HG03342 (cell line): ENCODE data around the gene CDS2.
"Not testable (repeated sequence)": the region's sequence is repeated elsewhere in the genome, so short reads cannot be mapped to it uniquely, and the experiment has no call there.

Experiments used
- ATAC-seq: cut with Tn5 transposase; IDR thresholded peaks from one replicate; pipeline ENCODE4 v1.9.1; 2021; ENCODE audit warnings: mild to moderate bottlenecking, moderate library complexity; ENCODE audit not compliant: unreplicated experiment

CDS2 gene

DNA sequence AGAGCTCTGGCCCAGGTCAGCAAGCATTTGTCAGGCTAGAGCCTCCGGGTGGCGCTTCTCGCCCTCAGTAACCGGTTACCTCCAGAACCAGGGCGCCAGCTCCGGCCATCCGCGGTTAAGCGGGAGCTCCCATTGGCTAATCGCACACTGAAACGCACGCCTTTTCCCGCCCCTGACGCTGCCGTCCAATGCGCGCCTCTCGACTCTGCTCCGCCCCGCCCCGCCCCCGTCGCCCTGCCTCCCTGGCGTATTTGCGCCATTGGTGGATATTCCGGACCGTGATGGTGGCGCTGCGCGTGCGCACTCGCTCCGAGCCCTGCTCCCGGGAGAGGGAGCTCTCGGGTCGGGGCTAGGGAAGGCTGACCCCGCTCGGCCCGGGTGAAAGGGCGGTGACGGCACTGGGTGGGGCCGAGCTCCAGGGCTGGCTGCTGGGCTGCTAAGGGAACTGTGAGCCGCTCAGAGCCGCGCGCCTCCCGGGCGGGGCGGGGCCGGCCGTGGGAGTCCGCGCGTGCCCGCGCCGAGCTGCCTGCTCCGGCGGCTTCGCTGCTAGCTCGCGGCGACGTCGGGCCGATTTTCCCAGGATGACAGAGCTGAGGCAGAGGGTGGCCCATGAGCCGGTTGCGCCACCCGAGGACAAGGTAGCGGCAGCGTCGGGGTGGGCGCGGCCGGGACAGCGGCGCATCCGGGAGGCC lies at the start of gene CDS2:
CDS2 (plus strand) TSS at position 497 of the 692 bp plus-strand sequence; CDS start at position 582, 85 bp downstream.
- peak; percentile 89 for ATAC-seq

DNA sequence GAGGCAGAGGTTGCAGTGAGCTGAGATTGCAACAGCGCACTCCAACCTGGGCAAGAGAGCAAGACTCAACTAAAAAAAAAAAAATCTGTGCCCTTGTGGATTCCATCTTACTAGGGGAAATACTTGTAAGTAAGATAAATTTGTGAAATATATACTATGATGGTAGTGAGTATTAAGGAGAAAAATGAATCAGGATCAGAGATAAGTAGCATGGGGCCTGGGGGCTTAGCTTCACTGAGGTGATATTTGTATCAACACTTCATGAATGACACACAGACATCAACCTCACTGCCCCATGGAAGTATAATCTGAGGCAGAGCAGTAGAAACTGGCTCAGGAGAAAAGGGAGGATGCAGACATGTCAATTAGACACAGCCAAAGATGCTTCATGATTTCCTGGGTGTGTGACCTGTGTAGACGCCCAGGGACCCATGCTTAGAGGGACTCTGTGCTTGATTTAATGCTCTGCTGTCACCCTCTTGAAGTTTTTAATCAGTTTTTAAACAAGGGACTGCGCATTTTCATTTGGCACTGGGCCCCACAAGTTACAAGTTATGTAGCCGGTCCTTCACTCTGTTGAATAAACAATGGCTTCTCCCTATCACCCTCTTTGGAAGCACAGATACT lies 48.9 kb upstream of the CDS2 start:
- no peak for ATAC-seq

DNA sequence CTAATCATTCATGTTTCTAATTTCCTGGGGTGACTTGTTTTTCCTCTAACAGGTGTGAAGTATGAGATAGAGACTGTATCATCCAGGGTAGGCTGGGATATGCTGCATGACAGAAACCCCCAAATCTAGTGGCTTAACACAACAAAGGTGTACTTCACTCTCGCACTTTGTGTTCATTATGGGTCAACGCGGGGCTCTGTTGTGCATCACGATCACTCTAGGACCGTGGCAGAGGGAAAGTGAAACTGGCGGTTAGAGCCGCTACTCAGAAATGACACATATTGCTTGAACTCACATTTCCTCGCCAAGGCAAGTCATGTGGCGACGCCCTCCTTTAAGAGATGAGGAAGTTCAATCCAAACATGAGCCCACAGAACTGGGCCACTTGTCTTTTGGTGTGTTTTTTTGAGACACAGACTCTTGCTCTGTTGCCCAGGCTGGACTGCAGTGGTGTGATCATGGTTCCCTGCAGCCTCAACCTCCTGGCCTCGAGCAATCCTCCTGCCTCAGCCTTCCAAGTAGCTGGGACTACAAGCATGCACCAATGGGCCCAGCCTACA lies 48.3 kb upstream of the CDS2 start:
- peak; percentile 96 for ATAC-seq

DNA sequence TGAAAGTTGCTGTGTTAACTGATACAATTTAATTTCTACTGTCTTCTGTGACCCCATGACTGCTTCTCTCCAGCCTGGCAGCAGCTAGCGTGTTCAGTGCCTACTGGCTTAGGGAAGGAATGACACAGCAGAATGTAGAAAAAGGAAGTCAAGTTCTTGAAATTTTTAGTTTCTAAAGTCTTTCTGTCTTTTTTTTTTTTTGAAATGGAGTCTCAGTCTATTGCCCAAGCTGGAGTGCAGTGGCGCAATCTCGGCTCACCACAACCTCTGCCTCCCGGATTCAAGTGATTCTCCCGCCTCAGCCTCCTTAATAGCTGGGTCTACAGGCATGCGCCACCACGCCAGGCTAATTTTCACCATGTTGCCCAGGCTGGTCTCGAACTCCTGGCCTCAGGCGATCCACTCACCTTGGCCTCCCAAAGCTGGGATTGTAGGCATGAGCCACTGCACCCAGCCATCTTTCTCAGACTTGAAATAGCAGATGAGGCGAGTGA lies 46.4 kb upstream of the CDS2 start:
- ATAC-seq: peak; percentile 34

DNA sequence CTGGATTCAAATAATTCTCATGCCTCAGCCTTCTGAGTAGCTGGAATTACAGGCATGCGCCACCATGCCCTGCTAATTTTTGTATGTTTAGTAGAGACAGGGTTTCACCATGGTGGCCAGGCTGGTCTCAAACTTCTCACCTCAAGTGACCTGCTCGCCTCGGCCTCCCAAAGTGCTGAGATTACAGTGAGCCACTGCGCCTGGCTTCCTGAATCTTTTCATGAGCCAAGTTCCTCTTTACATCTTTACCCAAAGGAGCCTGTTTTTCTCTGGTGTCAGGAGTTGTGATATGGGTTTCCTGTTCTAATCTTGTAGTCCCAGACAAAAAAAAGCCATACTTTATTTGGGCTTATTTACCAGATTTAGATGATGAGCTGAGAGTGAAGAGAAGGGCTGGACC lies 41.4 kb upstream of the CDS2 start:
- no peak for ATAC-seq

DNA sequence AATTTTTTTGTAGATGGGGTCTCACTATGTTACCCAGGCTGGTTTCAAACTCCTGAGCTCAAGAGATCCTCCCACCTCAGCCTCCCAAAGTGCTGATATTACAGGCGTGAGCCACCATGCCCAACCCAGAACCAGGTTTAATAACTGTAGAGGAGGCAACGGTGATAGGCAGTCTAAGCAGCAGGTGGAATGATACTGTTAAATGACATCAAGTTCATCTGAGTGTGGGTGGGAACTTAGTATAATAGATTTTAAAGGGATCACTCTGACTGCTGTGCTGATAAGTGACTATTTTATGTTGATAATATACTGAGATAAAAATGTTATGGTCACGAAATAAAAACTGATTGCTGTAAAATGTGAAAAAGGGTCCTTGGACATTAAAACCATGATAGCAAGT lies 38.1 kb upstream of the CDS2 start:
- no peak for ATAC-seq

DNA sequence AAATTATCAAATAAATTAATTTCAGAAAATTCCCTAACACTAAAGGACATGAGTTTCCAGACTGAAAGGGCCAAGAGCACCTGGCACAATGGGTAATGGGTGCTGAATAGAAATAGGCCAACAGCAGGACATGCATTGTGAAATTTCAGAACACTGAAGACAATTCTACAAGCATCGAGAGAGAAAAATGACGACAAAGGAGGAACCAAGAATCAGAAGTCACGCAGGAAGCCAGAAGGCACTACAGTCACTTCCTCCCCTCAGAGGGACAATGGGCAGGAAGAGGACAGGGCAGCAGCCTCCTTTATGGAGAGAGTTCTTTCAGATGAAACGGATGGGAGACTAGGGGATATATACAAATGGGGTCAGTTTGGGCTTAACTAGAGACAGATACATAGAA lies 36.6 kb upstream of the CDS2 start:
- no peak for ATAC-seq

DNA sequence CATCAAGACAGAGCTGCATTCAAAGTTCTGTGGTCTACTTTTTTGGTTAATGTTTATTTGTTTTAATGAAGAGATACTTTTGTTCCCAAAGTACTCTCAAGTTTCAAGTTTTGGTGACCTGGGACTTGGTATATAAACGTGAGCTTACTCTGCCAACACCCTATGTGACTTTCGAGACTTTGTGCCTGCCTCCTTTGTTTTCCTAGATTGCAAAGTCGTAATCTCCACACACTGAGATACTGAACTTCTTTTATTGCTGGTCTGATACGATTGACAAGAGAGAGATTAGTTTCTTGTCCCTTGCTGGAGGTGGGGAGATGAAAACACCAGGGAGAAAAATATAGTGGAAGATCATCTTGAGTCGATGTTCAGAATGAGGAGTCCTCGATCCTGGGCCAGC lies 34.9 kb upstream of the CDS2 start:
- no peak for ATAC-seq

DNA sequence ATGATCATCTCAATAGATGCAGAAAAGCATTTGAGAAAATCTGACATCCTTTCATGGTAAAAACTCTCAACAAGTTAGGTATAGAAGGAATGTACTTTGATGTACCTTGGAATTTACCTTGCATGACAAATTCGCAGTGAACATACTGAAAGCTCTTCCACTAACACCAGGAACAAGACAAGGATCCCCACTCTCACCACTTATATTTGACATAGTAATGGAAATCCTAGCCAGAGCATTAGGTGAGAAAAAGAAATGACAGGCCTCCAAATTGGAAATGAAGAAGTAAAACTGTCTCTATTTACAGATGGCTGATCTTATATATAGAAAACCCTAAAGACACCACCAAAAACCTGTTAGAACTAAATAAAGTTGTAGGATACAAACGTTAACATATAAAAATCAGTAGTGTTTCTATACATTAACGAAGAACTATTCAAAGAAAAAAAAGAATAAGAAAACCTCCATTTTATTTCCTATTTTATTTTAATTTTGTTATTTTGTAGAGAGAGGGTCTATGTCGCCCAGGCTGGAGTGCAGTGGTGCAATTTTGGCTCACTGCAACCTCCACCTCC lies 34.0 kb upstream of the CDS2 start:
- ATAC-seq: no peak

DNA sequence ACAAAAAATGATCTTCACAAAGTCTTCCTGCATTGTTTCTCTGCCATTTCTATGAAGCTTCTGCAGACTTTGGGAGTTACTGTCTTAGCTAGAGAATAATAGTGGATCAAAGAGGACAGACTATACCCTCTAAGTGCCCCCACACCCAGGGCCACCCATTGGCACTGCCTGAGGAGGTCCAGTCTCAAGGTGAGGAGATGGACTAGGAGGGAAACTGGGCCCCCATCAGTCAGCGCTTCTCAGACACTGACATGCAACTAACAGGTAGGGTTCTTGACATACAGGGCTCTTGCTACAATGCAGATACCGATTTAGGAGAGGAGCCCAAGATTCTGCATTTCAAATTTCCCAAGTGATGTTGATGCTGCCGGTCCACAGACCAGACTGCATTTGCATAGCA lies 31.4 kb upstream of the CDS2 start:
- ATAC-seq: no peak

DNA sequence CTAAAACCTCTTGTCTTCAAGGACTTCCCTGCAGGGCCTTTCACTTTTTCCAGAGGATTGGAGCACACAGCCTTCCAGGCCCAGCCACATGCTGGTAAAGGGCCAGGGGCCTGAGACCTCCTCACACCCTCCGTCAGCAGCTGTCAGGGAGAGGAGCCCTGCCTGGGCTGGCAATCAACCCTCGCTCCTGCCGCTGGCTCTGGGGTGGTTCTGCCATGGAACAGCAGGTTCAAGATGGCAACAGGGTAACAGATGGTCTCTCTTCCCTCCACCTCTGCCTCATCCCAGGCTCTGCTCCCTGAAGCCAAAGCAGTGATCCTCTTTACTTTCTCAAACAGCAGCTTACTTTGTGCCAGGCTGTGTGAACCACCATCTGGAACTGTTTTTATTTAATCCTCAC lies 30.9 kb upstream of the CDS2 start:
- ATAC-seq: no peak

DNA sequence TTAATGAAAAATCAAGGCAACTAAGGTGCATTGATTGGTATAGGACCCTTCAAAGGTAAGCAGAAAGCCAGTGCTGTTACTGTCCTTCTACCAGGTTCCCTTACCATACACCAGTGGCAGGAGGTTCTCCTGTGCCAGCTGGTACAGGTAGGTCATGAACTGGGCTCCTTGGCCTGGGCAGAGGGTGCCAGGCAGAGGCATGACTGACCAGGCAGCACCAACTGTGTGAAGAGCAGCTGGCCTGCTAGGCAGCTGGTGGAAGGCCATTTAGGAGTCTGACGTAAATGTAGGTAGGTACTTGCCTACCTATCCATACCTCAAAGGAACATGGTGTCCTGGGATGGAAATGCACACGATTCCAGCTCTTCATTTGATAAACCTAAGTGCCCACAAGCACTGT lies 30.3 kb upstream of the CDS2 start:
- ATAC-seq: no peak

DNA sequence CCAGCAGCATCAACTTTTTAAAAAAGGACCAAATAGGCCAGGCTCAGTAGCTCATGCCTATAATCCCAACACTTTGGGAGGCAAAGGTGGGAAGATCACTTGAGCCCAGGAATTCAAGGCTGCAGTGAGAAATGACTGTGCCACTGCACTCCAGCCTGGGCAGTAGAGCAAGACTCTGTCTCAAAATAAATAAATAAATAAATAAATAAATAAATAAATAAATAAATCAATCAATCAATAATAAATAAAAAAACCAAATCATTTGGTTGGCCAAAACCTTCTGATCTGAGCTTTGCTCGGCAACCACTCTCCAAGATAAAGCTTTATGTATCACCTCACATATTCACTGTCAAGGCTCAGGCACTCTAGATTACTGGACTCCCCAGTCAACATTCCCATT lies 27.8 kb upstream of the CDS2 start:
- not testable (repeated sequence) for ATAC-seq

DNA sequence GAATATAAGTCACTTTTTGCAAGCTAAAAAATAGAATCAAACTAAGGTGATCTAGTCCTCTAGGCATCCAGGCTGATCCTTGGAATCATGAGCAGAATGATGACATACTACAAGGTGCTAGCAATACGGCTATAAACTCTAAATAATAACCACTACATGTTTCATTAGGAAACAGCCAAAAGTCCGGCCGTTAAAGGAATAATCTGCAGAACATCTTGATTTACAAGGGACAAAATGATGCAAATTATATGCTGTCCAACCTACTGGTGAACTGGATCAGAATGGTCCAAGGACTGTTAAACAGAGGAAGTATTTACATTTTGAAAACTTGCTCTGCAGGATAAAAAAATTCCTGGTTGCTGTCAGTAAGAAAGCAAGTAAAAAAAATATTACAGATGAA lies 26.9 kb upstream of the CDS2 start:
- ATAC-seq: not testable (repeated sequence)

DNA sequence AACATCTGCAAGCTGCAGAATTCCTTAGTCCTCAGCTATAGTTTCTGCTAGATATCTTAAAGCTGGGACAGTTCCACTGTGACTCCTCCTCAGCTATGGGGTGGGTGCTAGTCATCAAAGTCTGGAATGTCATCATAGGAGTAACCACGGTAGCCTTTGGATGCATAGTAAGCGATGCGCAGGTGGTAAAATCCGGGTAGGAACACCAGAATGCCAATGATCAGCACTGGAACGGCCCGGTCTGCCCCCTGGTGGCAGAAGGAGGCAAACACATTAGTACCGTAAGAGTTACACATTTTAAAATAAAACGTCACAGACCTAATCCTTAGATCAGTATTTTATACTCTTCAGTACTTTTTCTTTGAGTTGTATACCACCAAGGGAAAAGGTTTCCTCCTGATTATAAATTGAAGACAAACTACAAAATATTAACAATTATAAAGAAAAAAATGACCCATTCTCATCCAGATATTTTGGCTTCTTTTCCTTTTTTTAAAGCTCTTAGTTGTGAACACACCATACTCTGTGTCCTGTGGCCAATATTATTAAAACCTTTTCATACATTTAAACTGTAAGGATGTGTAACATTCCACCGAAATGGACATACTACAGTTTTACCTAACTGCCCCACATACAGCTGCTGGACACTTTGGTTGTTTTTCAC lies 26.0 kb upstream of the CDS2 start:
- ATAC-seq: no peak

DNA sequence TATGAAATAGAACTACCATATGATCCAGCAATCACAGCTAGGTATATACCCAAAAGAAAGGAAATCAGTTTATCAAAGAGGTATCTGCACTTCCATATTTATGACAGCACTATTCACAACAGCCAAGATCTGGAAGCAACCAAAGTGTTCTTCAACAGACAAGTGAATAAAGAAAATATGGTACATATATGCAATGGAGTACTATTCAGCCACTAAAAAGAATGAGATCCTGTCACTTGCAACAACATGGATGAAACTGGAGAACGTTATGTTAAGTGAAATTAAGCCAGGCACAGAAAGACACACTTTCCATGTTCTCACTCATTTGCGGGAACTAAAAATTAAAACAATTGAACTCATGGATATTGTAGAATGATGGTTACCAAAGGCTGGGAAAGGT lies 22.3 kb upstream of the CDS2 start:
- ATAC-seq: no peak

DNA sequence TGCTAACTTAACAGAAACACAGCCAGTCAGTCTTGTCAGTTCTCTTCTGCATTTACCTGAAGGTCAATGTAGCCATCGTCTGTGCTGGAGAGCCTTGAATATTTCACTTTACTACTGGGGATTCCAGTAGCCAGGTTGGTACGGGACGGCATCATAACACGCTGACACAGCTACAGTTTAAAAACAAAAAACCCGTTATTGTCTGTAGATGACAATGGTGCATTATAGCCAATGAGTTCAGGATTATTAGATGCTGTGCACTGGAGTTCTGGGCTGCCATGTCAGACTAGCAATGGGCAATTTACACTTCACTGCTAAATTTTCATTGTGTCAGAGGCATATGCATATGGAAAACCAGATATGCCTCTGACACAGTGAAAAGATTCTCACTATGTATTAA lies 17.5 kb upstream of the CDS2 start:
- ATAC-seq: no peak

DNA sequence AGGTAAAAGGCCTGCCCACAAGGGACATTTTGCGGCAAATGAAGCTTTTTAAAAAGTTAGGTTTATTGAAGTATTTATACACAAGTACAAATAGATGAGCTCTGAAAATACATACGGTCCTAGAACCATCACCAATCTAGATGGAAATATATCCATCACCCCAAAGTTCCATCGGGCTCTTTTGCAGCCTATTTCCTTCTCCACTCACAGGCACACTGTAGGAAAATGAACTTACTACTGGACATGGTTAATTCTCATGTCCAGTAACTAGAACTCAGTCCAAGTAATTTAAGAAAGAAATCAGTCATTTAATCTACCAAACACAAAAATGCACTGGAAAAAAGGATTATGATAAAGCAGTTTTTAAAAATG lies 13.2 kb upstream of the CDS2 start:
- no peak for ATAC-seq

DNA sequence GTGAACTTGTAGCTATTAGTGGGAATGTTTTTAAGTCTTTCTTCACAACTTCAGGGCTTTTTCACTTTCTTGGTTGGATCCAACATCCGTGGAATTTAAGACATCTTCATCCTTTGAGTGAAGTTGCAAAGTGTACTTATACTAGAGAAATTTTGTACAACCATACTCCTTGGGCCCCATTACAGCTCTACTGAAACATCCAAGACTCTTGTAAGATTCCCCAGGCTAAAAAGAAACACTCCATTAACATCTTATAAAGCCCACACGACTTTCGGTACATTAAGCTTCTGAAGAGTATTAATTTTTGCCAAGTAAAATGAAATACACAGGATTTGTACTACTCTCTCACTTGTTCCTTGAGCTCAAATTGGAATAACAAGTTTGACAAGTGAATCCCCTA lies 12.4 kb upstream of the CDS2 start:
- ATAC-seq: no peak

DNA sequence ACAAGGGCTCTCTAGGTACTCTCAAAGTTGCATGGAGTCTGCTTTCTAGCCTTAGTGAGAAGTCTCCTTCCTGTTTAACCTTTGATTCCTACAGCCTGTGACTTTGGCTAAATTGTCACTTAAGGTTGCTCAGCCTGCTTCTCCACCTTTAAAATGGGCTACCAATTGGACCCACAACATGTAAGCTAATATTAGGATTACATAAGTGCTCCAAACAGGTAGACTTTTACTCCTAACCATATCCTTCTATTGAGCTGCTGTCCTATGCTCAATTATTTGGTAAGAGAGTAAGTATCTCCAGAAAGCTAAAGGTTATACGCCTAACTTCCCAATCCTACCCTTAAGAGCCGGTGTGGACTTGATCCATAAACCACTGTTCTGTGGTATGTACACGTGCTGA lies 9.9 kb upstream of the CDS2 start:
- ATAC-seq: no peak
